Activated CD4-positive, alpha-beta T cell treated with anti-CD3 and anti-CD28 coated beads for 1 hour (primary cell): ENCODE measurements around the gene ZNF471.

ENCODE experiments used
- DNase-seq: peaks from one replicate; pipeline ENCODE4 v3.0.0-alpha.2; 2020

Gene ZNF471

DNA sequence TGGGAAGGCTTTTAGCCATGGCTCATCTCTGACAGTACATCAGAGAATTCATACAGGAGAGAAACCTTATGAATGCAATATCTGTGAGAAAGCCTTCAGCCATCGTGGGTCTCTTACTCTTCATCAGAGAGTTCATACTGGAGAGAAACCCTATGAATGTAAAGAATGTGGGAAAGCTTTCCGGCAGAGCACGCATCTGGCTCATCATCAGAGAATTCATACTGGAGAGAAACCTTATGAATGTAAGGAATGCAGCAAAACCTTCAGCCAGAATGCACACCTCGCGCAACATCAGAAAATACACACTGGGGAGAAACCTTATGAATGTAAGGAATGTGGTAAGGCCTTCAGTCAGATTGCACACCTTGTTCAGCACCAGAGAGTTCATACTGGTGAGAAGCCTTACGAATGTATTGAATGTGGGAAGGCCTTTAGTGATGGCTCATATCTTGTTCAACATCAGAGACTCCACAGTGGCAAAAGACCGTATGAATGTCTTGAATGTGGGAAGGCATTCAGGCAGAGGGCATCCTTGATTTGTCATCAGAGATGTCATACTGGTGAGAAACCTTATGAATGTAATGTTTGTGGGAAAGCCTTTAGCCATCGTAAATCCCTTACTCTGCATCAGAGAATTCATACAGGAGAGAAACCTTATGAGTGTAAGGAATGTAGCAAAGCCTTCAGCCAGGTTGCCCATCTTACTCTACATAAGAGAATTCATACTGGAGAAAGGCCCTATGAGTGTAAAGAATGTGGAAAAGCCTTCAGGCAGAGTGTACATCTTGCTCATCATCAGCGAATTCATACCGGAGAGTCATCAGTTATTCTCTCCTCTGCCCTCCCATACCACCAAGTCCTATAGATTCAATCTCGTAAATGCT lies 70.3 kb downstream of the ZNF471 start:
- DNase-seq, result no peak
